Measurements from ENCODE around the gene FTO. TPM values are rescaled to one million over a fixed set of nuclear protein-coding genes. Genes with fewer than 3 reads are reported as not detected.
"Not testable (repeated sequence)": the region's sequence is repeated elsewhere in the genome, so short reads cannot be mapped to it uniquely, and the experiment has no call there.

Gene FTO
- total RNA-seq, 1 experiment from 2014 or later = 48.1 TPM

- DNase-seq (ENCODE audit: low spot score) = no peak
These were observed 119.1 kb downstream of the FTO start for GRCh38 chr16:53822936-53823529.

- DNase-seq (ENCODE audit: low spot score) = no peak
These were observed 122.7 kb downstream of the FTO start for GRCh38 chr16:53826658-53827057.

GRCh38 chr16:53827741-53828140, 123.8 kb downstream of the FTO start:
- no peak for DNase-seq (ENCODE audit: low spot score)

- no peak for DNase-seq (ENCODE audit: low spot score)
These were observed 125.3 kb downstream of the FTO start for GRCh38 chr16:53829186-53829747.

GRCh38 chr16:53832896-53833544, 129.1 kb downstream of the FTO start:
- DNase-seq (ENCODE audit: low spot score) = no peak

GRCh38 chr16:53836142-53836541, 132.2 kb downstream of the FTO start:
- no peak for DNase-seq (ENCODE audit: low spot score)

GRCh38 chr16:53836680-53837079, 132.7 kb downstream of the FTO start:
- no peak for DNase-seq (ENCODE audit: low spot score)

GRCh38 chr16:53837426-53837825, 133.5 kb downstream of the FTO start:
- no peak for DNase-seq (ENCODE audit: low spot score)

- no peak for DNase-seq (ENCODE audit: low spot score)
These were observed 135.2 kb downstream of the FTO start for GRCh38 chr16:53839150-53839549.

- DNase-seq (ENCODE audit: low spot score) = no peak
These were observed 136.5 kb downstream of the FTO start for GRCh38 chr16:53840456-53840855.

- no peak for DNase-seq (ENCODE audit: low spot score)
These were observed 137.9 kb downstream of the FTO start for GRCh38 chr16:53841884-53842283.

- no peak for DNase-seq (ENCODE audit: low spot score)
These were observed 139.1 kb downstream of the FTO start for GRCh38 chr16:53843084-53843483.

GRCh38 chr16:53844804-53845203, 140.8 kb downstream of the FTO start:
- DNase-seq (ENCODE audit: low spot score) = no peak

- DNase-seq (ENCODE audit: low spot score) = not testable (repeated sequence)
These were observed 142.6 kb downstream of the FTO start for GRCh38 chr16:53846549-53846948.

- DNase-seq (ENCODE audit: low spot score) = no peak
These were observed 143.0 kb downstream of the FTO start for GRCh38 chr16:53846971-53847370.

- no peak for DNase-seq (ENCODE audit: low spot score)
These were observed 144.5 kb downstream of the FTO start for GRCh38 chr16:53848277-53848942.

- no peak for DNase-seq (ENCODE audit: low spot score)
These were observed 145.0 kb downstream of the FTO start for GRCh38 chr16:53848950-53849349.

GRCh38 chr16:53849585-53849984, 145.6 kb downstream of the FTO start:
- DNase-seq (ENCODE audit: low spot score) = no peak

- DNase-seq (ENCODE audit: low spot score) = no peak
These were observed 146.0 kb downstream of the FTO start for GRCh38 chr16:53849994-53850393.

- DNase-seq (ENCODE audit: low spot score) = no peak
These were observed 148.7 kb downstream of the FTO start for GRCh38 chr16:53852678-53853077.

GRCh38 chr16:53855056-53855455, 151.1 kb downstream of the FTO start:
- DNase-seq (ENCODE audit: low spot score) = no peak

GRCh38 chr16:53855511-53855910, 151.6 kb downstream of the FTO start:
- no peak for DNase-seq (ENCODE audit: low spot score)

GRCh38 chr16:53859995-53860540, 156.1 kb downstream of the FTO start:
- DNase-seq (ENCODE audit: low spot score) = no peak
